GM04504 (cell line): Measurements from ENCODE around the gene ZNF181.

ENCODE experiments used
- DNase-seq: peaks from one replicate; pipeline ENCODE4 v3.0.0-alpha.2; 2012; ENCODE audit warnings: low read depth

ZNF181 gene

DNA sequence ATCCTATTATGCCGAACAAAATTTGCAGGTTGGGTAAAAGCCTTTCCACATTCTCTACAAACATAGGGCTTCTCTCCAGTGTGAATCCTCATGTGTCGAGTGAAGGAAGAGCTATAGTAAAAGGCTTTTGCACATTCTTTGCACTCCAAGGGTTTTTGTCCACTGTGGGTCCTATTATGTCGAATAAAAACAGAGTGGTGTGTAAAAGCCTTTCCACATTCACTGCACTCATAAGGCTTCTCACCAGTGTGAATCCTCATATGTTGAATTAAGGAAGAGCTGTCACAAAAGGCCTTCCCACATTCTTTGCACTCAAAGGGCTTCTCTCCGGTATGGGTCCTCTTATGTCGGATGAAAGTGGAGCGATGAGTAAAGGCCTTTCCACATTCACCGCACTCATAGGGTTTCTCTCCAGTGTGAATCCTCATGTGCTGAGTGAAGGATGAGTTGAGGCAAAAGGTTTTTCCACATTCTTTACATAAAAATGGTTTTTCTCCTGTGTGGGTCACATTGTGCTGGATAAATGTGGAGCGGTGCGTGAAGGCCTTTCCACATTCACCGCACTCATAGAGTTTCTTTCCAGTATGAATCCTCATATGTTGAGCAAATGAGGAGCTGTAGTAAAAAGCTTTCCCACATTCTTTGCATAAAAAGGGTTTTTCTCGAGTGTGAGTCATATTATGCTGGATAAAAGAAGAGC, 25.3 kb downstream of the ZNF181 start:
- DNase-seq = no peak

DNA sequence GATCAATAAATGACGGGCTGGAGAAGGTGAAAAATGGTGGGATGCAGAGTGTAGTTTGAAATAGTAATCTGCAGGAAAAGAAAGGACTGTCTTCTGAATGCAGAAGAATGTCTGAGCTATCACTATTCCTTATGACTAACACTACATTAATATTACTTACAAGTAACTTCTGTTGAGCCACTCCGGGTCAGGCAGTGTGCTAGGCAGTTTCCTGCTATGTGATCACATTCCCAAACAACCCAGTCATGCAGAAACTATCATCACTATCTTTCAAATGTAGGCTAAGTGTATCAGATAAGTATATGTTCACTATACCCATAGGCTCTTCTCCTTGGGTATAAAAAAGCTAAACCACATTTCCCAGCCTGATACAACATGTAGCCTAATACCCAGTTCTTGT, 32.3 kb downstream of the ZNF181 start:
- no peak for DNase-seq

DNA sequence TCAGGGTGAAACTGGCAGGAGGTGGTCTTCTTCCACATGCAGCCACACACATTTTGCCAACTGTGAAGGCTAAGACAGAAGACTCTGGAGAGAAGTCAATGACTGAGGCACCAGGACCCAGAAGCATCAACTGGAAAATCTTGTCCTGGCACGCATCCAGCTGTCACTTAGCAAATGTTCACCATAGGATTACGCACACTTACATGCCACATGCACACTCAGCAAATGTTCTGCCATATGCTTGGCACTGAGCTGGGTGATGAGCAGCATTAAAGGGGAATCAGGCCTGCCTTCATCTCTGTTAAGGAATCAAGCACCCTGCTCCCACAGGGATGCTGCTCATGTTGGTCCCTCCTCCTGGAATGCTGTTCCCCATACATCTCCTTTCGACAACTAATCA, 33.9 kb downstream of the ZNF181 start:
- no peak for DNase-seq

DNA sequence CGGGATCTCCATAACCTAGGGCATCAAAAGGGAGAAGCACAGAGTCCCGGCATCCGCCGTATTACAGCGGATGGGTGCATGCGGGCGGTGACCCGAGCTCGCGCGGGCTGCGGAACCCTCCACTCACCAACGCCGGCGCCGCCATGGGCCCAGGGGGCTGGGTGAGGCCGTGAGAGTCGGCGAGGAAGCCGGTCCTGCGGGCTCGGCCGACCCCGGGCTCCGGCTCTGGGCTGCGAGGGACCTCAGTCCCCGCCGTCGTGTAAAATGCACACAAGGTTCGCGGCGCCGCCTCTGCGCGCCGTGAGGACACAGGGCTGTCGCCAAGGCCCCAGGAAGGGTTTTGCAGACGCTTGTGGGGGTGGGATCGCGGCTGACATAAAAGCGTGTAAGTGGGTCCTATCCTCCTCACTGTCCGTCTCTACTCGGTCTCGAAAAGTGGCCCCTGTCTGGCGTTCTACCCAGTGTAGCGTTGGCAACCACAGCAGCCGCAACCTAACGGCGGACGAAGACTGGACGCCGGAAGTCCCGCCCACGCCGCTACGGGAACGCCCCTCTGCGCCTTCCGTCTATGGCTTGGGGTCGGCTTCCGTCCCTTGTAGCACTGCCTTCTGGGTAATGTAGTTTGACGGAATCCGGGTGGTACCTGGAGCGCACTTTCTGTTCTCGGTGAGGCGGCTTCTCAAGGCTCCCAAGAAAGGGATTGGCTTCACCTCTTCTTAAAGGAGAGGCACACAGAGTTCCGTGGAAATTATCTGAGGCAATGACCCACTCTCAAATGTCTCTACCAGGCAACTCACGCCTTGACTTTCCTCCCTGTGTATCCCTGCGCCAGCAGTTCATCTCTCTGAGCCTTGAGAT, 38.9 kb downstream of the ZNF181 start, which contains the start of gene ZNF599:
ZNF599 (minus strand) TSS at position 519 of the 858 bp plus-strand sequence; CDS start at position 145, 374 bp downstream.
- DNase-seq = peak; percentile 61

DNA sequence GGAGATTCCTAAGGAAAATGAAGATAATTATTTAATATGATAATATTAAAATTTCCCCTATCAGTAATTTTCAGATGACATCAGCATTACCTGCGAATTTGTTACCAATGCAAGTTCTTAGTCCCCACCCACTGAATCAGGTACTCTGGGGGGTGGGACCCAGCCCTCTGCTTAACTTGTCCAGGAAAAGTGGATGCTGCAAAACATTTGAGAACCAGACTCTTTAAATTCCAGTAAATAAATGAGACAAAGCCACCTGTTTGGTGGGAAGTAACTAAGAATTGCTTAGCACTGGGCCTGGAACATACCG, 39.5 kb downstream of the ZNF181 start:
- DNase-seq = no peak

DNA sequence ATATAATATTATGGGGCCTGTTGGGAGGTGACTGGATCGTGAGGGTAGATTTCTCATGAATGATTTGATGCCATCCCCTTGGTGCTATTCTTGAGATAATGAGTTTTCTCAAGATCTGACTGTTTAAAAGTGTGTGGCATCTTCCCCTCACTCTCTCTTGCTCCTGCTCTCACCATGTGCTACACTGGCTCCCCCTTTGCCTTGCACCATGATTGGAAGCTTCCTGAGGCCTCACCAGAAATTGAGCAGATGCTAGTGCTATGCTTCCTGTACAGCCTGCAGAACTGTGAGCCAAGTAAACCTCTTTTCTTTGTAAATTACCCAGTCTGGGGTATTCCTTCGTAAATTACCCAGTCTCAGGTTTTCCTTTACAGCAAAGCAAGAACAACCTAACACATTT, 40.8 kb downstream of the ZNF181 start:
- no peak for DNase-seq

DNA sequence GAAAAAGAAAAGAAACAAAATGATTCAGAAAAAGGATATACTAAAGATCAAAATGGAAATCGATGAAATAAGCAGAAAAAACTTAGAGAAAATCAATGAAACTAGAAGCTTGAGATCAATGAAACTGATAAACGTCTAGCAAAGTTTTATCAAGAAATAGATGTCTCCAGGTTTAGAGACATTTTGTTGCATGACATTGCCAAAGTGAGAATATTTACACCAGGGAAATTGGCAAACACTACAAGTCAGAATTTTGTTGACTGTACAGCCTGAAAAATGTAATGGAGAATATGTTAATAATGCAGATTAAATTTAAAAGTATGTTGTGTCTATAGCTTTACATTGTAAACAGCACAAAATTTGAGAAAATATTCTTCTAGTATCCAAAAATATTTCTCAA, 44.3 kb downstream of the ZNF181 start:
- no peak for DNase-seq

DNA sequence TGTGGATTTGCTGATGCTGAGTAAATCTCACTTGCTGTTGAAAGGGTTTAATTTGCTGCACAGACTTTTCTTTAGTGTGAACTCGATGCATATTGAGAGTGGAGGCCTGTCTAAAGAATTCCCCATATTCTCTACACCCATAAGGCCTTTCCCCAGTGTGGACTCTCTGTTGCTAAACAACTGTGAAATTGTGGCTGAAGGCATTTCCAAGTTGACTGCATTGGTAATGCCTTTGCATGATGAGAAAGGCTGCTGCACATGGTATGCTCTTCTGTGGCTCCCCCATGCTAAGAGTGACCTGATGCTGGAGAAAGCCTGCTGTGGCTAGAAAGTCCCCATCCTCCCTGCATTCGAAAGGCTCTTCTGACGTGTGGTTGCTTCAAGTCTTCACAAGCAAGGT, 45.6 kb downstream of the ZNF181 start:
- DNase-seq = no peak

DNA sequence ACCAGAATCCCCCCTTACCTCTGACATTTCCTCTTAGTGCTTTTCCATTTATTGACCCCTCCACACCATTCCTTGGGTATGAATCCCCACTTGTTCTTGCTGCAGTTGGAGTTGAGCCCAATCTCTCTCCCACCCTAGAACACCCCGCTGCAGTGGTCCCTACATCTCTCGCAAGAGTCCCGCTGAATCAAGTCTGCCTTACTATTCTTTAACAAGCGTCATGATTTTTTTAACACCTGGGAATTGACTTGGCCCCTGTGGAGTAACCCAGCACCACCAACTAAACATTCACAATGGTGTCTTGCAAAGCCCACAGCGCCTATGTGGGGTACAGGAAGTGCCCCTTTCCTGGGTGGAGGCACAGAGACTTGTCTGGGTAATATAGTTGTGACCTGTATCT, 52.2 kb downstream of the ZNF181 start:
- no peak for DNase-seq

DNA sequence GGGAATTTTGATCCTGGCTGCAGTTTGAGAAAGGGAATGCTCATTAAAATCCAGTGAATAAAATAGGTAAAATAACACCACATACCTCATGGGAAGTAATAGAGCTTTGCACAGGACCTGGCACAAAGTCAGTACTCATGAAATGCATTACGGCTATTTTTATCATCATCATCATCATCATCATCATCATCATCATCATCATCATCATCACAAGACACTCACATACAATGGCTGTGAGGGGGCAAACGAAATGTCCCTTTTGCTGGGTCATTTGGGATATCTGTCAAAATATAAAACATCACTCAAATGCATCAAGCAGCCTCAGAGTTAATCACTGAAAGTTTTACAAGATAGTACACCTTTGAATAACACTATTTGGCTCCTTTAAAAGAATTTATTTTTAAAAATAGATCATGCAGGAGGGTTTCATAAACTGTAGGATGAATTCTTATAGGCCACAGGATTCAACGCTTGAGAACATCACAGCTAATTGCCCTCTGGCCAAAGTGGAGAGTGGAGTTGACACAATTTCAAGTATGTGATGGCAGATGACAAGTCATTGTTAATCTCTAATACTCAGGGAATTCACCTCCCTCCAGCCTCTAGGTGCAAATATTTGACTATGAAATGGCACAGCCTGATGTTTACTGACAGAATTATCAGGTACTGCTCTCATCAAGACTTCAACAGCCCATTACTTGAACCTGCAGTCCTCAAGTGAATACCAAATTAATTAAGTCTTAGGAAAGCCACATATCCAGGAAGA, 53.2 kb downstream of the ZNF181 start:
- DNase-seq = no peak

DNA sequence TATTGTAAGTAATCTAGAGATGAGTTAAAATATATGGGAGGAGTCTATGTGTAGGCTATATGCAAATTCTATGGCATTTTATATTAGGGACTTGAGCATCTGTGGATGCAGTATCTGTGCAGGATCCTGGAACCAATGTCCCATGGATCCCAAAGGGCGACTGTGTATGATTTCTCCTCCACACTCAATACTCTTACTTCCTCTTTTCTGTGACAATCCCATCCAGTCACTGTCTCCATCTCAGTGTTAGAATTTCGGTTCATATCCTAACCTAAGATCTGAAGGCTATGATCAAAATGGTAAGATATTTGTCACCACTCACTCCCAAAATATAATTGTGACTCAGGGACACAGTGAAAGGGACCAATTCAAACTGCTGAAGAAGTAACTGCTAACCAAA, 54.0 kb downstream of the ZNF181 start:
- DNase-seq = no peak

DNA sequence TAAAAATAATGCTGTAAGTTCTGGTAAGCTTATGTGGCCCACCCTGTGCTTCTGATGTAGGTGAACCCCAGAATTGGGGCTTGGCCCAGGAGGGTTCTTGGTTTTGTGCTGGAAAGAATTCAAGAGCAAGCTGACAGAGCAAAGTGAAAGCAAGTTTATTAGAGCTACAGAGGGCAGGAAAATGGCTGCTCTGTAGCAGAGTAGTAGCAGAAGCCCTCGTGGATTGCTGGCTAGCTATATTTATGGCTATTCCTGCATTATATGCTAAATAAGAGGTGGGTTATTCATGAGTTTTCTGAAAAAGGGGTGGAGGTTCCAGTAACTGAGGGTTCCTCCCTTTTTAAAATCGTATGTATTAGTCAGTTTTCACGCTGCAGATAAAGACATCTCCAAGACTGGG, 59.5 kb downstream of the ZNF181 start:
- DNase-seq = no peak

DNA sequence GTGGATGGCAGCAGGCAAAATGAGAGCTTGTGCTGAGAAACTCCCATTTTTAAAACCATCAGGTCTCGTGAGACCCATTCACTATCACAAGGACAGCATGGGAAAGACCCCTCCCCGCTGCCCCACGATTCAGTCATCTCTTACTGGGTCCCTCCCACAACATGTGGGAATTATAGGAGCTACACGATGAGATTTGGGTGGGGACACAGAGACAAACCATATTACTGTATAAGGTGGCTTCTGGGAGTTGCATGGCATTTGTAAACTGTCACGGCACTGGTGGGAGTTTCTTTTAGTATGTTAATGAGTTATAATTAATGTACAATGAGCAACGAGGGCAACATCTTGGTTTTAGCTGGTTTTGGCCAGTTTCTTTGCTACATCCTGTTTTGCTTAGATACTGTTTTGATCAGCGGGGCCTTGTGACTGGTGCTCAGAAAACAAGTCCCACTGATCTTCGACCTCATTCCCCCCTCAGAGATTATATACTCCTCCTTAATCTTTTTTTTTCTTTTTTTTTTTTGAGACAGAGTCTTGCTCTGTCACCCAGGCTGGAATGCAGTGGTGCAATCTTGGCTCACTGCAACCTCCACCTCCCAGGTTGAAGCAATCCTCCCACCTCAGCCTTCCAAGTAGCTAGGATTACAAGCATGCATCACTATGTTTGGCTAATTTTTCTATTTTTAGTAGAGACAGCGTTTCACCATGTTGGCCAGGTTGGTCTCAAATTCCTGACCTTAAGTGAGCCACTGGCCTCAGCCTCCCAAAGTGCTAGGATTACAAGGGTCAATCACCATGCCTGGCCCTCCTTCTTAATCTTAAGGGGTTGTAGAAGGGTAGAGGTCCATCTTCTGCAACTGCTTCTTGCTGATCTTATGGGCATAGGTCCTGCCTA, 60.3 kb downstream of the ZNF181 start:
- no peak for DNase-seq
